Mammary epithelial cell (primary cell): ENCODE measurements around the gene FAM136A.

ENCODE experiments used
- CTCF ChIP-seq, 2 donors: IDR thresholded peaks in 1 of 2; conservative IDR thresholded peaks in 1 of 2; 2 replicates each; pipeline ENCODE4 v1.5.1; 2011 to 2012; ENCODE audit warnings: inconsistent platforms in 2 of 2, low read length in 2 of 2, mild to moderate bottlenecking in 2 of 2, control low read depth in 1 of 2, low read depth in 1 of 2; ENCODE audit not compliant: insufficient read depth in 1 of 2; ENCODE audit errors: extremely low read depth in 1 of 2
- EZH2 ChIP-seq: IDR thresholded peaks from 2 replicates; pipeline ENCODE4 v1.6.1; 2012; ENCODE audit warnings: low read length, inconsistent platforms, borderline replicate concordance

DNA sequence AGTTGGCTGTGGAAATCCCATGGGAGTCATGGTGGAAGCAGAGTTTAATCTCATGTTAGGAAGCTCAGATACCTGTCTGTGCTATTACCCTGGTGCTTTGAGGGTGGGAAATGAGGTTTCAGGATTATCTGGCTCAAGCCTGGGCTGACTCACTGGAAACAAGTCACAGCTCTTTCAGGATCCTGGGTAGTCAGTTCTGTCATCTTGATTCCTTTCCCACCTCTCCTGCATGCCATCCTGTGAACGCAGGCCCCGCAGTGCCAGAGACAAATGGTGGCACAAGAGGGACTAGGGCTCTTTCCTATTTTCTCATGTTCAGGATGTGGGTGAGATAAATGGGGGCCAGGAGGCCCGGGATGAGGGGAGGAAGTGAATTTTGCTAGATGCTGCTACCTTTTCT is 3.7 kb upstream of the FAM136A start:
- TF ChIP-seq CTCF (conservative IDR thresholded peaks at IDR 0.05 in 1 of 2, IDR thresholded peaks at IDR 0.05 in 1 of 2; ENCODE audit: extremely low read depth in 1 of 2, insufficient read depth in 1 of 2, low read depth in 1 of 2, low read length in 2 of 2) (no peak), EZH2 (no peak)
